OCI-LY3 (cell line): ENCODE data around the gene SMTN.

Experiments
- H2AFZ ChIP-seq: fragments of 200-600, 300-600 bp; shearing (Covaris generic); 2 replicates; pipeline ENCODE4 v1.6.0; 2014; ENCODE audit warnings: antibody characterized with exemption, low read depth, low read length
- H3K27ac ChIP-seq: fragments of 200-600, 300-600 bp; sonication (generic); 2 replicates; pipeline ENCODE4 v1.5.1; 2014; ENCODE audit warnings: mild to moderate bottlenecking, low read length, moderate library complexity, mixed read lengths
- H3K27me3 ChIP-seq: fragments of 200-600, 300-600 bp; sonication (generic); 2 replicates; pipeline ENCODE4 v1.6.1; 2014; ENCODE audit warnings: low read depth, low read length, mixed read lengths
- H3K36me3 ChIP-seq: fragments of 200-600, 300-600 bp; sonication (generic); replicated peaks from 2 replicates; pipeline ENCODE3; 2014; ENCODE audit warnings: low read depth, low read length, mixed read lengths
- H3K4me1 ChIP-seq: fragments of 300-600, 200-600 bp; sonication (generic); 2 replicates; pipeline ENCODE4 v1.6.1; 2014; ENCODE audit warnings: low read length, mixed read lengths
- H3K4me2 ChIP-seq: fragments of 200-600, 300-600 bp; sonication (generic); 2 replicates; pipeline ENCODE4 v1.6.1; 2014; ENCODE audit warnings: low read length, mixed read lengths
- H3K4me3 ChIP-seq: fragments of 300-600, 200-600 bp; sonication (generic); 2 replicates; pipeline ENCODE4 v1.5.1; 2014; ENCODE audit warnings: antibody characterized with exemption, mild to moderate bottlenecking, low read length, moderate library complexity
- H3K79me2 ChIP-seq: fragments of 300-600, 200-600 bp; shearing (Covaris generic); 2 replicates; pipeline ENCODE4 v1.6.1; 2014; ENCODE audit warnings: mild to moderate bottlenecking, low read length, mixed read lengths
- H3K9ac ChIP-seq: fragments of 300-600, 200-600 bp; shearing (Covaris generic); 2 replicates; pipeline ENCODE4 v1.6.0; 2014; ENCODE audit warnings: mild to moderate bottlenecking, low read length, moderate library complexity
- H3K9me3 ChIP-seq: fragments of 200-600, 300-600 bp; shearing (Covaris generic); 2 replicates; pipeline ENCODE4 v1.6.1; 2014; ENCODE audit warnings: low read length, mixed read lengths; ENCODE audit not compliant: insufficient read depth
- H4K20me1 ChIP-seq: fragments of 200-600, 300-600 bp; sonication (generic); 2 replicates; pipeline ENCODE4 v1.6.1; 2016; ENCODE audit warnings: low read length, mixed read lengths; ENCODE audit not compliant: insufficient read depth
- EZH2phosphoT487 ChIP-seq: fragments of 200-600 bp; shearing (Covaris generic); IDR thresholded peaks from 2 replicates; pipeline ENCODE4 v1.6.1; 2018; ENCODE audit warnings: antibody characterized with exemption, mixed run types, low read depth
- TF ChIP-seq, protein P1 (sequence below): fragments of 200-600, 300-600 bp; sonication (generic); IDR thresholded peaks from 2 replicates; pipeline ENCODE4 v1.5.1; 2014; ENCODE audit warnings: antibody characterized with exemption, low read length, low read depth

Gene SMTN

DNA sequence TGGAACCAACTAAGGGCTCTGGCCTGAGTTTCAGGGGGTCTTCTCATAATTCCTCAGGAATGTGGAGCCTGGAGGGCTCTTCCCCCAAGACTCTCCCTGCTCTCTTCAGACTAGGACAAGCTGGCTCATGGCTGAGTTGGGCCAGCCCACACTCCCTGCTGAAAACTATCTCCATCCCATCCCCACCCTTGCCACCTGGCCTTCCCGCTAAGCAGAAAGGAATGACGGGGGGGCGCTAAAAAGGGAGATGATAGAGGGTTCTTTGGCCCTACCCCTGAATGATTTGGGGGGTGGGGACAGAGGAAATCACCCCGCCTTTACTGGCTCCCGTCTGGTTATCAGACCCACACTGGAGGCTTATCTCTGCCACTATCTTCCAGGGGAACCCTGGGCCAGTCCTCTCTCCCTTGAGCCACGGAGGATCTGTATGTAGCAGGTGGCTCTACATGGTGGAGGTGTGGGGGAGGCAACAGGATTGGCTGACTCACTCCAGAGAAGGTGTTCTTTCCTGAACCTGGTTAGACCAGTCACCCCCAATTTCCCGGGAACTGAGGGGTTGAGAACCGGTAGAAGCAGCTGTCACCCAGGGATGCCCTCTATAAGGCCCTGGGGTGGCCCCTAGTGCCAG, 5.7 kb downstream of the SMTN start:
- no peak overlapping the region for H3K4me2 ChIP-seq
- no peaks in the 10 kb centered on the region for H3K27me3 ChIP-seq
- no peaks in the 10 kb centered on the region for H3K9me3 ChIP-seq
- TF ChIP-seq EZH2phosphoT487, result no peak
- TF ChIP-seq, protein P1, sequence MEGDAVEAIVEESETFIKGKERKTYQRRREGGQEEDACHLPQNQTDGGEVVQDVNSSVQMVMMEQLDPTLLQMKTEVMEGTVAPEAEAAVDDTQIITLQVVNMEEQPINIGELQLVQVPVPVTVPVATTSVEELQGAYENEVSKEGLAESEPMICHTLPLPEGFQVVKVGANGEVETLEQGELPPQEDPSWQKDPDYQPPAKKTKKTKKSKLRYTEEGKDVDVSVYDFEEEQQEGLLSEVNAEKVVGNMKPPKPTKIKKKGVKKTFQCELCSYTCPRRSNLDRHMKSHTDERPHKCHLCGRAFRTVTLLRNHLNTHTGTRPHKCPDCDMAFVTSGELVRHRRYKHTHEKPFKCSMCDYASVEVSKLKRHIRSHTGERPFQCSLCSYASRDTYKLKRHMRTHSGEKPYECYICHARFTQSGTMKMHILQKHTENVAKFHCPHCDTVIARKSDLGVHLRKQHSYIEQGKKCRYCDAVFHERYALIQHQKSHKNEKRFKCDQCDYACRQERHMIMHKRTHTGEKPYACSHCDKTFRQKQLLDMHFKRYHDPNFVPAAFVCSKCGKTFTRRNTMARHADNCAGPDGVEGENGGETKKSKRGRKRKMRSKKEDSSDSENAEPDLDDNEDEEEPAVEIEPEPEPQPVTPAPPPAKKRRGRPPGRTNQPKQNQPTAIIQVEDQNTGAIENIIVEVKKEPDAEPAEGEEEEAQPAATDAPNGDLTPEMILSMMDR, result no peak
- H3K27ac ChIP-seq, result no peak overlapping the region
- no peak overlapping the region for H3K4me3 ChIP-seq
- no peak overlapping the region for H2AFZ ChIP-seq
- H3K79me2 ChIP-seq, result peaks cover 20% of the 10 kb centered on the region
- no peaks in the 10 kb centered on the region for H4K20me1 ChIP-seq
- peaks cover 38% of the 10 kb centered on the region for H3K4me1 ChIP-seq
- H3K36me3 ChIP-seq, result peaks cover 1% of the 10 kb centered on the region
- no peak overlapping the region for H3K9ac ChIP-seq

DNA sequence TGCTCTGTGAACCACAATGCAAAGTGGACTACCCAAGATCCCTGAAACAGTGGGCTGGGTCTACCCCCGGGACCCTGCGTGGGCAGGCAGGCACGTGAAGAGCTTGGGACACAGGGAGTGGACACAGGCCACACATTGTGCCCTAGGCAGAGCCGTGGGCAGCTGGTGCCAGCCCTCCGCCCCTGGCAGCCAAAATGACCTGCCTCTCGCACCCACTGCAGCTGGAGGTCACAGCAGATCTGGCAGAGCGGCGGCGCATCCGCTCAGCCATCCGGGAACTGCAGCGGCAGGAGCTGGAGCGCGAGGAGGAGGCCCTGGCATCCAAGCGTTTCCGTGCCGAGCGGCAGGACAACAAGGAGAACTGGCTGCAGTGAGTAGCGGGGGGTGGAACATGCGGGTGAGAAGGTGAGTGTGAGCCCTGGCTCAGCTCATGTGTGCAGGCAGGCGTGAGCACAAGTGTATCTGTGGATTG, 6.7 kb downstream of the SMTN start:
- Histone ChIP-seq H3K27ac (no peak overlapping the region), H3K4me2 (no peak overlapping the region), H3K36me3 (peaks cover 5% of the 10 kb centered on the region)

DNA sequence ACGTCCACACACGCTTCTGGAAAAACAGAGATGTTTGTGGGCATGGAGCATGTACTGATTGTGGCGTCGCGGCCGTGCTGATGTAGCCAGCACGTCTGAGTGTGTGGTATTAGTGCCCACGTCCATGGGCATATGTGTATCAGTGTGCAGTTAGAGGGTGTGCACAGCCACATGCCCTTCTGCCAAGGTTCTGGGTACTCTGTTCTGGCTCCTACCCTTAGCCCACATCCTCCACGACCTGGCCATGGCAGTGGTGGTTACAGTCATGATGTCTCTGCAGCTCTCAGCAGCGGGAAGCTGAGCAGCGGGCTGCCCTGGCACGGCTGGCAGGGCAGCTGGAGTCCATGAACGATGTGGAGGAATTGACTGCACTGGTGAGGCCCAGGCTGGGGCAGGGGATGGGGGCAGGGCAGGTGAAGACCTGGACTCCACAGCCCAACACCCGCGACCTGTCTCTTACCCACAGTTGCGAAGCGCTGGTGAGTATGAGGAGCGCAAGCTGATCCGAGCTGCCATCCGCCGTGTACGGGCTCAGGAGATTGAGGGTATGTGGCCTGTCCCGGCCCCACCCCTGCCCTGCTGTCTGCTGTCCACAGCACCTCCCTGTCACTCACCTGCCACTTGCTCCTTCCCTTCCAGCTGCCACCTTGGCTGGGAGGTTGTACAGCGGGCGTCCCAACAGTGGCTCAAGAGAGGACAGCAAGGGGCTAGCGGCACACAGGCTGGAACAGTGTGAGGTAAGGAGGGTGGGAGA, 7.3 kb downstream of the SMTN start:
- Histone ChIP-seq H3K27ac (no peak overlapping the region), H3K9me3 (no peaks in the 10 kb centered on the region), H3K27me3 (no peaks in the 10 kb centered on the region), H2AFZ (no peak overlapping the region), H3K79me2 (peaks cover 12% of the 10 kb centered on the region), H3K4me3 (no peak overlapping the region), H3K4me1 (peaks cover 22% of the 10 kb centered on the region), H3K9ac (no peak overlapping the region), H3K36me3 (peaks cover 5% of the 10 kb centered on the region), H4K20me1 (no peaks in the 10 kb centered on the region), H3K4me2 (no peak overlapping the region)
- TF ChIP-seq EZH2phosphoT487, result no peak
- TF ChIP-seq, protein P1, result no peak

More for the DNA sequence above, 6.7 kb downstream of the SMTN start:
- Histone ChIP-seq H3K4me3 (no peak overlapping the region), H3K79me2 (peaks cover 19% of the 10 kb centered on the region), H3K9me3 (no peaks in the 10 kb centered on the region), H3K9ac (no peak overlapping the region), H4K20me1 (no peaks in the 10 kb centered on the region), H3K4me1 (peaks cover 28% of the 10 kb centered on the region), H2AFZ (no peak overlapping the region), H3K27me3 (no peaks in the 10 kb centered on the region)
- TF ChIP-seq EZH2phosphoT487, result no peak
- TF ChIP-seq, protein P1, result no peak
